ENCODE measurements around the gene SRPK2.
"Not testable (repeated sequence)": the region's sequence is repeated elsewhere in the genome, so short reads cannot be mapped to it uniquely, and the experiment has no call there.

SRPK2 gene

DNA sequence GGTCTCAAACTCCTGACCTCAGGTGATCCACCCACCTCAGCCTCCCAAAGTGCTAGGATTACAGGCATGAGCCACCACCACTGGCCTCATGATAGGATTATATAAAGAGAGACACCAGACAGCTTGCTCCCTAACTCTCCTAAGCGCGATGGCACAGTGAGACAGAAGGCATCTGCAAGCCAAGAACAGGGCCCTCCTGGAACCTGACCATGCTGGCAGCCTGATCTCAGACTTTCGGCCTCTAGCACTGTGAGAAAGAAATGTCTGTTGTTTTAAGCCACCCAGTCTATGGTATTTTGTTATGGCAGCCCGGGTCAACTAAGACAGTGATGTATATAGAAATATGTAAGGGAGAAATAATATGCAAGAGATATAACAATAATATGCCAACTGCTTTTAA, 51.2 kb downstream of the SRPK2 start:
- DNase-seq, result no peak

DNA sequence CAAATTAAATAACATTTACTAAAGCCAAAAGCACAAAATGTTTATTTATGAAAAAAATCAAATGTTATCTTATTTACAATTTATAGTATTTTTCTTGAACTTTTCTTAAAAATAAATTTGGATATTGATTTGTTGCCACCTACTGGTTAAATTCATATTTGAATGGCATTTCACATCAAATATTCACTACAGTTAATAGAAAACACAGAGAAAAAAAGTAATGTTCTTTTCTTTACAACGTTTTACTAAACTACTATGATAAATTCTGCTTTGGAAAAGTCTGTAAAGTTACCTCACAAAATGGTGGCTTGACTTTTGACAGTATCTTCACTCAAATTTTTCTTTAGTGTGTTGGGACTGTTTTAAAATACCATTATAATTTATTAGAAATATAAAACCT, 52.7 kb downstream of the SRPK2 start:
- DNase-seq, result no peak

DNA sequence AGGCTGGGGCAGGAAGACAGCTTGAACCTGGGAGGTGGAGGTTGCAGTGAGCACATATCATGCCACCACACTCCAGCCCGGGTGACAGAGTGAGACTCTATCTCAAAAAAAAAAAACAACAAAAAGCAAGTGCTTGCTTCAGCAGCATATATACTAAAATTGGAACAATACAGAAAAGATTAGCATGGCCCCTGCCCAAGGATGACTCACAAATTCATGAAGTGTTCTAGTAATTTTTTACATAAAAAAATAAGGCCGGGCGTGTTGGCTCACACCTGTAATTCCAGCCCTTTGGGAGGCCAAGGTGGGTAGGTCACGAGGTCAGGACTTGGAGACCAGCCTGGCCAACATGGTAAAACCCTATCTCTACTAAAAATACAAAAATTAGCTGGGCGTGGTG, 56.1 kb downstream of the SRPK2 start:
- not testable (repeated sequence) for DNase-seq

DNA sequence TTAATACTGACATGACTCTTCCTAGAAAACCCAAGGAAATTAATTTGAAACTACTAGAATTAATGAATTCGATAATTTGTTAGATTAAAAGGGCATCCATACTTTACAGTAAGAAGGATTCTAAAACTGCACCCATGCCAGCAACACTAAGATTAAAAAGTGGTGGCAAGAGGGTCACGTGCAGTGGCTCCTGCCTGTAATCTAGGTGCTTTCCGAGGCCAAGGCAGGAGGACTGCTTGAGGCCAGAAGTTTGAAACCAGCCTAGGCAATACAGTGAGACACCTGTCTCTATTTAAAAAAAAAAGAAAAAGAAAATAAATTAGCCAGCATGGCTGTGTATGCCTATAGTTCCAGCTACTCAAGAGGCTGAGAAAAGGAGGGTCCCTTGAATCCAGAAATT, 58.2 kb downstream of the SRPK2 start:
- no peak for DNase-seq

DNA sequence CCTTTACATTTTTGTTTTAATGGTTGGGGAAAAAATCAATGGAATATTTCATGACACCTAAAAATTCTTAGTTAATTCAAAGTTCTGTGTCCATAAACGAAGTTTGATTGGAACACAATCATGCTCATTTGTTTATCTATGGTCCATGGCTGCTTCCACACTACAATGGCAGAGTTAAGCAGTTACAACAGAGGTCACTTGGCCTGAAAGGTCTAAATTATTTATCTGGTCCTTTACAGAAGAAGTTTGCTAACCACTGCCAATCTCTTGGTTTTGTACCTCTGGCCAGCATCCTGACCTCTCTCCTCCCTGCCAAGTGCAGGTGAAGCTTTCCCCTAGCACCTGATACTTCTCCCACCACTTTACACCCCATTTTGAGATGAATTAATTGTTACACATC, 61.5 kb downstream of the SRPK2 start:
- no peak for DNase-seq

DNA sequence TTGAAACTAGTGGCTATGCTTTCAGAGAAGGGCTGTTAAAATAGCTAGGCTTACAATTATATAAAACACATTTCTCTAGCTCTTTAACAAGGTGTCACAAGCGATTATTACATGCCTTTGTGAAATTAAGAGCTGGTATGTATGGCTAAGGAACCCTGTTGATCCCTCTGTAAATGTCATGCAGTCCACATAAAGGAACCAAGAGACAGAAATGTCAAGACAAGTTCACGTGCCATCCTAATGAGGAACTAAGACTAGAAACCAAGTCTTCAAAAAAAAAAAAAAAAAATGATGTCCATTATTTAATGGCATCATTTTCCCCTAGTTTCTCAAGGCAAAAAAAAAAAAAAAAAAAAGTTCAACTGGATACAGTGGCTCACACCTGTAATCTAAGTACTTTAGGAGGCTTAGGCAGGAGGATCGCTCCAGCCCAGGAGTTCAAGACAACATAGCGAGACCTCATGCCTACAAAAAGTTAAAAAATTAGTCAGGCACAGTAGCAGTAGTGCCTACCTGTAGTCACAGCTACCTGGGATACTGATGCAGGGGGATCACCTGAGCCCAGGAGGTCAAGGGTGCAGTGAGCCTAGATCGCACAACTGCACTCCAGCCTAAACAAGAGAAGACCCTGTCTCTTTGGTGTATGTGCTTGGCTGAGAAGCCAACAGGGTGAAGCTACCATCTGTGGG, 63.4 kb downstream of the SRPK2 start:
- no peak for DNase-seq

DNA sequence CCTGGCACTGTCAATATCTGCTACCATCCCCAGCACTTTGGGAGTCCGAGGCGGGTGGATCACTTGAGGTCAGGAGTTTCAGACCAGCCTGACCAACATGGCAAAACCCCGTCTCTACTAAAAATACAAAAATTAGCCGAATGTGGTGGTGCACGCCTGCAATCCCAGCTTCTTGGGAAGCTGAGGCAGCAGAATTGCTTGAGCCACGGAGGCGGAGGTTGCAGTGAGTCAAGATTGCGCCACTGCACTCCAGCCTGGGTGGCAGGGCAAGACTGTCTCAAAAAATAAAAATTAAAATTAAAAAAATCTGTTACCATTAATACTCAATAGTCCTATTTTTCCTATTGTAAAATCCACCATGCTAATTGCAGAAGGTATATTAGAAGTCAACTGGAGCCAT, 64.1 kb downstream of the SRPK2 start:
- not testable (repeated sequence) for DNase-seq

DNA sequence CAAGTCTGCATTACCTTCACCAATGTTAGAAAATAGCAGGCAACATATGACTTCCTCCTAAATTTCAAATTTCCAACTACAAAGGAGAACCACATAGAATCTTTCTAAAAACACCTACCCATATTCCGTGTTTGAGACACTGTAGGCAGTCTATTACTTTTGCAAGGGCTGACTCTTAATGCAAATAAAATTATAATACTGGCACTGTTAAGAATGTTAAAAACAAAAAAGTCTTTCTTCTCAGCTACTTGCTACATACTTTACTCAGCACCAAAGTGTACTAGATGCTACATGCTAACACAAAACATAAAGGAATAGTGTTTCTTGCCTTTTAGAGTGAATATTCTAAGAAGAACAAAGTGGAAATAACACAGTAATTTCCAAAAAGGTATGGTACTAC, 65.4 kb downstream of the SRPK2 start:
- no peak for DNase-seq

DNA sequence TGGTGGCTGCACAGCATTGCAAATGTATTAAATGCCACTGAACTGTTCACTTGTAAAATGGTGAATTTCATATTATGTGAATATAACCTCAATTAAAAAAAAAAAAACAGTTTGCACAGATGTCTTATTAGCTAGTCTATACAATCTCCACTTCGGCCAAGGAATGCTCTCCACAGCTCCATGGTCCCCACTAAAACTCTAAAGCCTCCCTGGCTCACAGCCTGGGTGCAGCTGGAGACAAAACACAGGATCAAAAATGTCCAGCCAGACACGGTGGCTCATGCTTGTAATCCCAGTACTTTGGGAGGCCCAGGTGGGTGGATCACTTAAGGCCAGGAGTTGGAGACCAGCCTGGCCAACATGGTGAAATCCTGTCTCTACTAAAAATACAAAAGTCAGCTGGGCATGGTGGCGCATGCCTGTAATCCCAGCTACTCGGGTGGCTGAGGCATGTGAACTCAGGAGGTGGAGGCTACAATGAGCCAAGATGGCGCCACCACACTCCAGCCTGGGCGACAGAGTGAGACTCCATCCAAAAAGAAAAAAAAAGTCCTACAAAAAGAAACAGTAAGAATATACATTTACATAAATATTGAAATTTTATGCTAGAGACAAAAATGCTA, 66.0 kb downstream of the SRPK2 start:
- DNase-seq, result no peak

DNA sequence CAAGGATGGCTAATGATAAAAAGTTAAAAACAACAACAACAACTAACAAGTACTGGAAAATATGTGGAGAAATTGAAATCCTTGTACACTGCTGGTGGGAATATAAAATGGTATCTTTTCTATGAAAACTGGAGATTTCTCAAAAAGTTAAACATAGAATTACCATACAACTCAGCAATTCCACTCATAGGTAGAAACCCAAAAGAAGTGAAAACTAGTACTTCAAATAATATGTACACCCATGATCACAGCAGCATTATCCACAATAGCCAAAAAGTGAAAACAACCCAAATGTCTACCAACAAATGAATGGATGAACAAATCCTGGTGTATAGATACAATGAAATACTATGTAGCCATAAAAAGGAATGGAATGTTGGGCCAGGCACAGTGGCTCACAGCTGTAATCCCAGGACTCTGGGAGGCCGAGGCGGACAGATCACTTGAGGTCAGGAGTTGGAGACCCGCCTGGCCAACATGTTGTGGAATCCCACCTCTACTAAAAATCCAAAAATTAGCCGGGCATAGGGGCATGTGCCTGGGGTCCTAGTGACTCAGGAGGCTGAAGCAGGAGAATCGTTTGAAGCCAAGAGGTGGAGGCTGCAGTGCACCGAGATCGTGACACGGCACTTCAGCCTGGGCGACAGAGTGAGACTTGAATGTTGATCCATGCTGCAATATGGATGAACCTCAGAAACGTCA, 66.8 kb downstream of the SRPK2 start:
- no peak for DNase-seq

DNA sequence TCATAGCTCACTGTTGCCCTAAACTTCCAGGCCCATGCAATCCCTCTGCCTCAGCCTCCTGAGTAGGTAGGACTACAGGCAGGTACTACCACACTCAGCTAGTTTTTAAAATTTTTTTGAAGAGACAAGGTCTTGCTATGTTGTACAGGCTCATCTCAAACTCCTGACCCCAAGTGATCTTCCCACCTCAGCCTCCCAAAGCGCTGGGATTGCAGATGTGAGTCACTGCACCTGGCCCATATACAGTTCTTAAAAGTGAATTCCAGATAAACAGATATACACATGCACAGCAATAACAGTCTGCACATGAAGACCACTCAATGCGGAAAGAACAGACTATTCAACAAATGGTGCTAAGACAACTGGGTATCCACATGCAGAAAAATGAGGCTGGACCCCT, 67.8 kb downstream of the SRPK2 start:
- no peak for DNase-seq

DNA sequence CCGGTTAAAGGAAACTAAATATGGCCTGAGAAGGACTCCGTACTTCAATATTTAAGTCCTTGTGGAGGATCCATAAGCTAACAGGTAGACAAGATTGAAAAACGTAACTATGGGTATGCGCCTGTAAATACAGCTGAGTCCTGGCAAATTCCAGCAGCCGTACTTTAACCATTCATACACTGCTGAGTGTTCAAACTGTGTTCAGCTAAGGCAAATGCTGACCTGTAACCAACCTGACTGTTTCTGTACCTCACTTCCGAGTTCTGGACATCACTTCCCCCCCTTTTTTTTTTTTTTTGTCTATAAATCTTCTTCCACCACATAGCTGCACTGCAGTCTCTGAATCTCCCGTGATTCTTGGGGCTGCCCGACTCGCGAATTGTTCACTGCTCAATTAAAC, 69.1 kb downstream of the SRPK2 start:
- no peak for DNase-seq

DNA sequence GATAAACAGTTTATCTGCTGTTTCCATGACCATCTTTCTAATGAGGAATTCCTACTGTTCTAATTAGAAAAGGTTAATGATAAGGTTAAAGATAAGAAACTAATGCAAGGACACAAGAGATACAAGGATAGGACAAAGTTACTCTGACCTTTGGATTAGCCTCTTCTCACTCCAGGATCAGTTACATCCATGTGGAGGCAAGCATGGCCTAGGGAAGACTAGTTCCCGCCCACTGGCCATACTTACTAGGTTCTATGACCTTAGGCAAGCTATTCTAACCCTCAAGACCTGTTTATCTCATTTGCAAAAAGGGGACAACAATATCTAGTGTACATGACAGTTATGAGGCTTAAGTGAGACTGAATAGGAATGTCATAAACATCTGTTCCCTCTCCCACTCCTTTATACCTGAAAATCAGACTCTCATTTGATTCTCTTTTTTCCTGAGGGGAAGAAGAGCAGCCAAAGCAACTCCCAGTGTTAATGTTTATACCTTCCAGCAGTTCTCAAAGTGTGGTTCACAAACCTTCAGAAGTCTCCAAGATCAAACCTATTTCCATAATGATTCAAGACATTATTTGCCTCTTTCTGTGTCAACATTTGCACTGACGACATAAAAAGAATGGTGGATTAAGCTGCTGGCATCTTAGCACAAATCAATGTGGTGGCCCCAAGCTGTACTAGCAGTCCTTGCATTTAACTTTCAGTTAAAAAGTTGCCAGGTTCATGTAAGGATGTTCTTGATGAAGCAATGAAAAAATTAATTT, 72.0 kb downstream of the SRPK2 start:
- DNase-seq, result no peak

DNA sequence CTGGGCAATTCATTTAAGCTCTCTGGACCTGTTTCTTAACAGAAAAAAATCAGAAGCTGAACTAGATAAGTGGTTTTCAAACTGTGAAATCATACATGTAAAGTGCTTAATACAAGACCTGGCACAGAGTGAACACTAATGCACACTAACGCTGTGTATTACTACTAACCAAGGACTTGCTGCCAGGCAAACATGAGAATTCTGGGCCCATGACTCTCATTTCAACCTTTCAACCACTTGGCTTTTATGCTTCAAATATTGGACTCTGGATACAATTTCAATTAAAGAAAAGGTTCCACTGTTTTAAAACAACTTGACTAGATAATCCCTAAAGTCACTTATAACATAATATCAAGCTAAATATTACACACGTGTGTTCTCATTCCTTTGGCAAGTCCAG, 73.4 kb downstream of the SRPK2 start:
- DNase-seq, result no peak

DNA sequence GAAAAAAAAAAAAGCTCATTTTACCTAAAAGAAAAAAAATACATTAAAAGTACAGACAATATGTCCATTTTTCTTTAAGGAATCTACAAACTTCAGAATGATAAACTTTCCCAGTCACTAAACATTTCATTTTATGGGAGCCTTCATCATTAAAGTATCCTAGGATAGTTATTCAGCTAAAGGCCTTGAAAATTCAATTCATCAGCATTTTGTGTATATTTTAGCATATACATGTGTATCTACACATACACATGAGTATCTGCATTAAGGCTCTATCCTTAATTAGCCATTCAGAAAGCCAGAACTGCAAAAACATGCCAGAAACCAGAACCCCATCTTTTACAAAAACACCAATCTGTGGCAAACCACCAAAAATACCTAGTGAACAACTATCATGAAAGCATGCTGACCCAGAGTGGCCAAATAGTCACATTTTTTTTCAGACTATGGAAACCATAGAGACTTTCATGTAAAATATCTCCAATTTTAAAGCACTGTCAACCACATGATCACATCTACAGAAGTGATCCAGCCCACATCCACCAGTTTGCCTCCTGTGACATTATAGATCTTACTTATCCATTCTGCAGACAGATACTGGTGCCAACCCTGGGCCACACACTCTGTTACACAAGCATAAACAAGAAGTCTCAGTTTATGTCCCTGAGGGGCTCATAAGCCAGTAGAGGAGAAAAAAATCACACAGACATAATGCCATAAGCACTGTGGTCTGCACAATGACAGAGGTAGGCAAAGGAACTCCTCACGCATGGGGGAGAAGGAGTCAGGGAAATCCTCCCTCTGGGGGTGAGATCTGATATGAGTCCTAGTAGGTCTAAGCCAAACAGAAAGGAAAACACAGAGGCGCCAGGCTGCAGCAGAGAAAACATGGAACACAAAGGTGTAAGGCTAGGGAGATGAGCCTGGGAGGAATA, 79.2 kb downstream of the SRPK2 start:
- DNase-seq, result no peak

DNA sequence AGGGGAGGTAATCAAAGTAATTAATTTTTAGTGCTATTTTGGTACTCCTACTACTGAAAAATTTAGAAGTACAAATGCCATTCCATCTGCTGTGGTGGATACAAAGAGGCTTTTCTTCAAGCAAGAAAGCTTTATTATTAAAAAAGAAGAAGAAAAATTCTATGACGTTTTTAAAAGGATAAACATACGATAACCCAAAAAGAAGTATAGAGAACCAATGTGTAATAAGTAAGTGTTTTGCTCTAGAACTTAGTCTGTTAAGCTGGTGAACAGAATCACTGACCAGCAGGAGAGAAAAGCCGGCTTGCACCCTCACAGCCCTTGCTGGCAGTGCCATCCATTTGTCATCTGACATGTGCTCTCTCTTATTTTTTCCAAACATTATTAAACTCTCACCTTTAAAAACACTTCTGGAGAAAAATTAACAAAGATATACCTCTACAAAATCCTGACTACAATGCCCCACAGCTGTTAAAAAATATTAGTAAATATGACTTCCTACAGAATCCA, 81.5 kb downstream of the SRPK2 start:
- no peak for DNase-seq

DNA sequence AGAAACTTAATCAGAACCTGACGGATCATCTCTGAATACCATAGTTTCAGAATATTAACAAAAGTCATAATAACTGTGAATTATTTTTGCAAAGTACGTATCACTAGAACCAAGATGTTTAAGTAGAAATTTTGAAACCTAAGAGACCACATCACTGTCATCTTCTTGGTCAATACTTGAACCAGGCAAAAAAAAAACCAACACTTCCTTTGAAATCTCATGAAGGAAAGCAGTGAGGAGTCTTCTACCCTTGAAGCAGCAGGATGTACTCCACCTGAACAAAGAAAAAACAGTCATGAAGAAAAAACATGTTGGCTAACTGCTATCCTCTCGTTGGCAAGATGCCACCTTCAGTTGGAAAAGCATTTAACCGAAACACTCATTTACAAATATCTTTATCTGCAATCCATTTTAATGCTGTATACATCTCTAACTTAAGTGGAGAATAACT, 82.4 kb downstream of the SRPK2 start:
- DNase-seq, result no peak

DNA sequence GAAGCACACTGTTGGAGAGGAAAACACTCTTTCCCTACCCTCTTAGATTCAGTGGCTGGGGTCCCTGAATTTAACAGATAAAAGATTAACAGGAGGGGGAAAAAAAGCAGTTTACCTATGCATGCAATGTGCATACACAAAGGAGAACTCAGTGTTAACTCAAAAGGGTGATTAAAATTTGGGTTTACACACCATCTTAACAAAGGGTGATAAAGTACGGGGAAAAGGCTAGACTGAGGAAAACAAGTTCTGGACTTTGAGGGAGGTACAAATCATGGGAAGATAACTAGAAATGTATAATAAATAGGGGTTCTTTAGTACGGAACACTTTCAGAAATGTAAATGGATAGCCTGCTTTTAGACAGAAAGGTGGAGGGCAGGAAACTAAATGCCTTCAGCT, 83.1 kb downstream of the SRPK2 start:
- DNase-seq, result no peak

DNA sequence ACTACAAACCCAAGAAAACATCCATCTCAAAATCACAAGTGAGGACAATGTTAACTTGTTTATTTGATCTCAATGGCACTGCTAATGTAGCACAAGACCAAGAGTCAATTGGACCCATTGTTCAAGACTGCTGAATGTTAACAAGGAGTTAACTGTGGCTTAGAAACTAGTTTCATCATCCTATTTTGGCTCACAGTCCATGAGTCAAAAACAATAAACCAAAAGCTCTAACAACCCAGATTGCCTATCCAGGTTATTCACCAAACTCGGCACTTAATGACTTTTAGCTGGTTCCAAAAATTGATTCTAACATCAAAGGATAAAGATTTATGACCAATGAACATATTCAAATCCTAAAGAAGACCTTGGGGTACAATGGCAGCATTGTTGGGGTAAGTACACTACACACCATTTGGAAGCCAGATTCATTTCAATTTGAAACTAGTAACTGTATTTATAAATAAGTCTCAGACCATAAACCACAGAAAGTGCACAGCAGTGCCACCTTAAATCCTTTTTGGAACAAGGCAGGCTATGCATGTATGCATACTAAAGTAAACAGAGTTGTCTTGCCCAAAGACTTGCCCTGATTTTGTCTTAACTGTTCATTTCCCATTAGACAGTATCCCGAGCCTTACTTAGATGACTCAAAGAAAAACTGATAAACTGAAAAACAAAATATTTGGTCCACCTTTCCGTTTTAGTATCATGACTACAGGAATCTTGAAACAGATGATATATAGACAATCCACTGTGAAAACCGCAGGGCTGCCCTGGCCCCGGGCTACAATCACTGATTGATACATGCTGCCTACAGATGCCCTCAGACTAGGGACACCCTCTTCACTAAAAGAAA, 84.5 kb downstream of the SRPK2 start:
- DNase-seq, result no peak

DNA sequence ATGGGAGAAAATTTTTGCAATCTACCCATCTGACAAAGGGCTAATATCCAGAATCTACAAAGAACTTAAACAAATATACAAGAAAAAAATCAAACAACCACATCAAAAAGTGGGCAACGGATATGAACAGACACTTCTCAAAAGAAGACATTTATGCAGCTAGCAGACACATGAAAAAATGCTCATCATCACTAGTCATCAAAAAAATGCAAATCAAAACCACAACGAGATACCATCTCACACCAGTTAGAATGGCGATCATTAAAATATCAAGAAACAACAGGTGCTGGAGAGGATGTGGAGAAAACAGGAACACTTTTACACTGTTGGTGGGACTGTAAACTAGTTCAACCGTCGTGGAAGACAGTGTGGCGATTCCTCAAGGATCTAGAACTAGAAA, 88.1 kb downstream of the SRPK2 start:
- not testable (repeated sequence) for DNase-seq

DNA sequence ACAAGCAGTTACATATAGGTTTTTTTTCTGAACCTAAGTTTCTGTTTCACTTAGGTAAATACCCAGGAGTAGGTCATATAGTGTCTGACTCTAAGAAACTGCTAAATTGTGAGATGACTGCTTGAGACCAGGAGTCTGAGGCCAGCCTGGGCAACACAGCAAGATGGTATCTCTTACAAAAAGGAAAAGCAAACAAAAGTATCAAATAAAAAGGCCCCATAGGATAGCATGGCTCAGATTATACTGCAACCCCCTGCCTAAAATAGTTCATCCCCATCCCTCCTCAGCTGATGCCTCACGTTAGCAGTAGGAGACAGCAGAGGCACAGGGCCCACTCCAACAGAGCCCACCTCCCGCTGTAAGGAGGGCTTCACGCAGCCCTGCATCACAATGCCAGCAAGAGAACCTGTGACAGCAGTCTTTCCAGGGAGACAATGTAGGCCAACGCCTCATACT, 90.3 kb downstream of the SRPK2 start:
- no peak for DNase-seq
